Osteocyte (in vitro differentiated cells): ENCODE measurements around the gene SORCS1. TPM values are rescaled to one million over a fixed set of nuclear protein-coding genes. Genes with fewer than 3 reads are reported as not detected.
A peak's percentile ranks its signal among the peaks of the same experiment; 100 is the strongest.

Experiments
- DNase-seq: peaks from one replicate; pipeline ENCODE4 v3.0.0; 2021; ENCODE audit warnings: mixed read lengths; ENCODE audit not compliant: unreplicated experiment; ENCODE audit errors: extremely low spot score
- H3K27ac Mint-ChIP-seq: one replicate; pipeline ENCODE4 v1.8.0; 2021; ENCODE audit warnings: mild to moderate bottlenecking, mixed read lengths; ENCODE audit not compliant: unreplicated experiment
- H3K27me3 Mint-ChIP-seq: one replicate; pipeline ENCODE4 v1.8.0; 2021; ENCODE audit warnings: mixed read lengths; ENCODE audit not compliant: unreplicated experiment
- H3K36me3 Mint-ChIP-seq: one replicate; pipeline ENCODE4 v1.8.0; 2021; ENCODE audit warnings: mixed read lengths; ENCODE audit not compliant: unreplicated experiment
- H3K4me1 Mint-ChIP-seq: one replicate; pipeline ENCODE4 v1.8.0; 2021; ENCODE audit warnings: mixed read lengths; ENCODE audit not compliant: unreplicated experiment
- H3K4me3 Mint-ChIP-seq: one replicate; pipeline ENCODE4 v1.8.0; 2021; ENCODE audit warnings: mild to moderate bottlenecking, moderate library complexity, mixed read lengths; ENCODE audit not compliant: unreplicated experiment
- H3K9me3 Mint-ChIP-seq: one replicate; pipeline ENCODE4 v1.8.0; 2021; ENCODE audit warnings: mixed read lengths; ENCODE audit not compliant: unreplicated experiment
- CTCF ChIP-seq: fragments of 200-600 bp; sonication (generic); IDR thresholded peaks from 2 replicates; pipeline ENCODE4 v1.5.0; 2021; ENCODE audit warnings: antibody characterized with exemption, mild to moderate bottlenecking, moderate library complexity
- total RNA-seq: library from RNA; stranded (reverse); gene quantifications from 2 replicates; pipeline ENCODE4 v1.2.1, GENCODE V29; 2021

The SORCS1 gene
- total RNA-seq, 1 donor from 2014 or later = not detected

- H3K27ac Mint-ChIP-seq = no peak overlapping the region
- H3K36me3 Mint-ChIP-seq = no peaks in the 10 kb centered on the region
- H3K4me1 Mint-ChIP-seq = peaks cover 29% of the 10 kb centered on the region
- no peaks in the 10 kb centered on the region for H3K9me3 Mint-ChIP-seq
- no peak for DNase-seq
- H3K27me3 Mint-ChIP-seq = peaks cover 5% of the 10 kb centered on the region
- TF ChIP-seq CTCF = no peak
- no peak overlapping the region for H3K4me3 Mint-ChIP-seq
Observed at GRCh38 chr10:106576534-106576933, 588.0 kb downstream of the SORCS1 start.

- no peaks in the 10 kb centered on the region for H3K36me3 Mint-ChIP-seq
- DNase-seq = no peak
- peaks cover 5% of the 10 kb centered on the region for H3K27me3 Mint-ChIP-seq
- H3K27ac Mint-ChIP-seq = peak overlapping the region; percentile 27
- TF ChIP-seq CTCF = no peak
- H3K4me1 Mint-ChIP-seq = peaks cover 35% of the 10 kb centered on the region
- no peaks in the 10 kb centered on the region for H3K9me3 Mint-ChIP-seq
- H3K4me3 Mint-ChIP-seq = no peak overlapping the region
Observed at GRCh38 chr10:106573106-106573505, 591.4 kb downstream of the SORCS1 start.

GRCh38 chr10:106571192-106571946 is 593.1 kb downstream of the SORCS1 start:
- no peaks in the 10 kb centered on the region for H3K9me3 Mint-ChIP-seq
- no peak for DNase-seq
- H3K27ac Mint-ChIP-seq = no peak overlapping the region
- TF ChIP-seq CTCF = peak; percentile 71
- H3K4me3 Mint-ChIP-seq = no peak overlapping the region
- H3K27me3 Mint-ChIP-seq = peaks cover 5% of the 10 kb centered on the region
- peaks cover 30% of the 10 kb centered on the region for H3K4me1 Mint-ChIP-seq
- no peaks in the 10 kb centered on the region for H3K36me3 Mint-ChIP-seq

- no peak for DNase-seq
- H3K36me3 Mint-ChIP-seq = no peaks in the 10 kb centered on the region
- TF ChIP-seq CTCF = no peak
- H3K9me3 Mint-ChIP-seq = no peaks in the 10 kb centered on the region
- H3K27ac Mint-ChIP-seq = no peak overlapping the region
- no peaks in the 10 kb centered on the region for H3K27me3 Mint-ChIP-seq
- no peak overlapping the region for H3K4me3 Mint-ChIP-seq
- H3K4me1 Mint-ChIP-seq = peaks cover 34% of the 10 kb centered on the region
Observed at GRCh38 chr10:106570268-106570667, 594.2 kb downstream of the SORCS1 start.

GRCh38 chr10:106567629-106568028 is 596.9 kb downstream of the SORCS1 start:
- TF ChIP-seq CTCF = no peak
- Mint-ChIP-seq H3K27ac (no peak overlapping the region), H3K36me3 (no peaks in the 10 kb centered on the region), H3K27me3 (no peaks in the 10 kb centered on the region), H3K4me3 (no peak overlapping the region), H3K9me3 (no peaks in the 10 kb centered on the region), H3K4me1 (peaks cover 20% of the 10 kb centered on the region)
- DNase-seq = no peak
